Right lobe of liver (tissue), 6 donors: ENCODE measurements around the gene SUPT4H1. TPM values are rescaled to one million over a fixed set of nuclear protein-coding genes. Genes with fewer than 3 reads are reported as not detected.

Experiments used
- ATAC-seq, 4 donors: fragments of 200-7000 bp; cut with Tn5 transposase; one replicate each; pipeline ENCODE4 v1.9.1; 2020; ENCODE audit warnings: mild to moderate bottlenecking in 4 of 4, moderate library complexity in 4 of 4
- DNase-seq, 3 donors: peaks; one replicate each; pipeline ENCODE4 v3.0.0-alpha.2; 2020
- H3K27ac ChIP-seq, 3 donors: fragments of 200-600 bp; one replicate each; pipeline ENCODE4 v1.8.0; 2022
- H3K27me3 ChIP-seq, 2 donors: fragments of 200-600 bp; one replicate each; pipeline ENCODE4 v1.8.0; 2022
- H3K36me3 ChIP-seq, 4 donors: fragments of 200-600 bp; sonication (generic) in 1 of 4; one replicate each; pipeline versions ENCODE4 v1.5.1 to v1.8.0; 2017 to 2022; ENCODE audit warnings: control low read depth in 1 of 4
- H3K4me1 ChIP-seq, 4 donors: fragments of 200-600 bp; sonication (generic) in 1 of 4; one replicate each; pipeline versions ENCODE4 v1.5.1 to v1.8.0; 2017 to 2022; ENCODE audit warnings: control low read depth in 1 of 4
- H3K4me3 ChIP-seq, 3 donors: fragments of 200-600 bp; one replicate each; pipeline ENCODE4 v1.8.0; 2022
- H3K9me3 ChIP-seq, 4 donors: fragments of 200-600 bp; sonication (generic) in 1 of 4; one replicate each; pipeline versions ENCODE4 v1.5.1 to v1.8.0; 2017 to 2022; ENCODE audit warnings: control low read depth in 1 of 4
- POLR2A ChIP-seq: fragments of 450-650 bp; IDR thresholded peaks from one replicate; pipeline ENCODE4 v1.6.1; 2017; ENCODE audit warnings: antibody characterized with exemption, mild to moderate bottlenecking
- WGBS: methylation state at CpG from one replicate; pipeline ENCODE4 v1.1.6; 2018; ENCODE audit warnings: low coverage, low lambda C conversion rate; ENCODE audit not compliant: insufficient coverage; ENCODE audit errors: missing lambda C conversion rate; 5-methylcytosine and 5-hydroxymethylcytosine counted together
- intact Hi-C, 2 donors: fragments of 100-400 bp; cut with DNase I; formaldehyde crosslinking; loops; one replicate each; pipeline versions ENCODE4 v1.11.2 to v1.14.1; 2022
- total RNA-seq, 6 experiments: library from RNA; depleted of rRNA in 2 of 6; stranded (reverse); fragments of >200 nt in 2 of 6; fragmentation: NEBNext Ultra II Directional in 3 of 6; extraction: Animal tissue kit (Norgen Biotek cat#: 25700) in 3 of 6; gene quantifications; one replicate each; pipeline versions ENCODE4 v1.1.0 to v1.2.4, GENCODE V29; 2016 to 2023
- TF ChIP-seq, protein P1 (sequence below), 4 donors: fragments of 200-600 bp in 3 of 4; fragments of 450-650 bp in 1 of 4; IDR thresholded peaks; one replicate each; pipeline versions ENCODE4 v1.5.1 to v1.8.0; 2016 to 2022; ENCODE audit warnings: antibody characterized with exemption in 4 of 4, mild to moderate bottlenecking in 2 of 4
- donor health status: DM: no; HTN: yes; CAD: no.
- donor health status: DM: no; HTN: no; CAD: no.
- donor health status: DM: no; HTN: no; CAD: no.
- donor health status: DM: no; HTN: yes; CAD: no.
- donor health status: DM: no; HTN: yes; CAD: no.

Gene SUPT4H1
- total RNA-seq, 6 experiments from 2014 or later, result 24.8 to 50.9 (median 37.0) TPM

DNA sequence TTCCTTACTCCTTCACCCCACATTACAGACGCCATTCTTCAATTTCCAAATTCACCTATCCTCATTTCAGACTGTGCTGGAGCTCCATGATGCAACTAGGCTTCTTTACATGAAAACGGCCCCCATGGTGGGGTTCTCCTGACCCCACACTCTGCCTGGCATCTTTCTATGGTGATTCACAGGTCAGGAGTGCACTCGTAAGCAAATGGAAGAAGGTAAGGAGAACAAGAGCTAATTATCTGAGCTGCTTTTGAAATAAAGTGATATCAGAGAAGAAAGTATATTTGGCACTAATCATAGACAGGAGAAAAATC, 27.5 kb upstream of the SUPT4H1 start:
- no peak for TF ChIP-seq POLR2A
- TF ChIP-seq, protein P1, sequence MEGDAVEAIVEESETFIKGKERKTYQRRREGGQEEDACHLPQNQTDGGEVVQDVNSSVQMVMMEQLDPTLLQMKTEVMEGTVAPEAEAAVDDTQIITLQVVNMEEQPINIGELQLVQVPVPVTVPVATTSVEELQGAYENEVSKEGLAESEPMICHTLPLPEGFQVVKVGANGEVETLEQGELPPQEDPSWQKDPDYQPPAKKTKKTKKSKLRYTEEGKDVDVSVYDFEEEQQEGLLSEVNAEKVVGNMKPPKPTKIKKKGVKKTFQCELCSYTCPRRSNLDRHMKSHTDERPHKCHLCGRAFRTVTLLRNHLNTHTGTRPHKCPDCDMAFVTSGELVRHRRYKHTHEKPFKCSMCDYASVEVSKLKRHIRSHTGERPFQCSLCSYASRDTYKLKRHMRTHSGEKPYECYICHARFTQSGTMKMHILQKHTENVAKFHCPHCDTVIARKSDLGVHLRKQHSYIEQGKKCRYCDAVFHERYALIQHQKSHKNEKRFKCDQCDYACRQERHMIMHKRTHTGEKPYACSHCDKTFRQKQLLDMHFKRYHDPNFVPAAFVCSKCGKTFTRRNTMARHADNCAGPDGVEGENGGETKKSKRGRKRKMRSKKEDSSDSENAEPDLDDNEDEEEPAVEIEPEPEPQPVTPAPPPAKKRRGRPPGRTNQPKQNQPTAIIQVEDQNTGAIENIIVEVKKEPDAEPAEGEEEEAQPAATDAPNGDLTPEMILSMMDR (IDR thresholded peaks at IDR 0.05), result no peak
- Histone ChIP-seq H3K9me3 (no peaks in the 10 kb centered on the region), H3K27me3 (no peaks in the 10 kb centered on the region), H3K27ac (no peak overlapping the region), H3K4me1 (peaks cover 0 to 48% (median 23%) of the 10 kb centered on the region in 4 donors), H3K36me3 (no peaks in the 10 kb centered on the region), H3K4me3 (no peak overlapping the region)
- ATAC-seq (no peak), DNase-seq (no peak)
- intact Hi-C loops, result loop anchor here in 1 of 2 donors (10.0 kb wide), 1 partner anchor 55 kb away; the partner anchor contains the start of gene TSPOAP1
- WGBS, result 59% methylated on average over 3 of the region's 3 CpGs

DNA sequence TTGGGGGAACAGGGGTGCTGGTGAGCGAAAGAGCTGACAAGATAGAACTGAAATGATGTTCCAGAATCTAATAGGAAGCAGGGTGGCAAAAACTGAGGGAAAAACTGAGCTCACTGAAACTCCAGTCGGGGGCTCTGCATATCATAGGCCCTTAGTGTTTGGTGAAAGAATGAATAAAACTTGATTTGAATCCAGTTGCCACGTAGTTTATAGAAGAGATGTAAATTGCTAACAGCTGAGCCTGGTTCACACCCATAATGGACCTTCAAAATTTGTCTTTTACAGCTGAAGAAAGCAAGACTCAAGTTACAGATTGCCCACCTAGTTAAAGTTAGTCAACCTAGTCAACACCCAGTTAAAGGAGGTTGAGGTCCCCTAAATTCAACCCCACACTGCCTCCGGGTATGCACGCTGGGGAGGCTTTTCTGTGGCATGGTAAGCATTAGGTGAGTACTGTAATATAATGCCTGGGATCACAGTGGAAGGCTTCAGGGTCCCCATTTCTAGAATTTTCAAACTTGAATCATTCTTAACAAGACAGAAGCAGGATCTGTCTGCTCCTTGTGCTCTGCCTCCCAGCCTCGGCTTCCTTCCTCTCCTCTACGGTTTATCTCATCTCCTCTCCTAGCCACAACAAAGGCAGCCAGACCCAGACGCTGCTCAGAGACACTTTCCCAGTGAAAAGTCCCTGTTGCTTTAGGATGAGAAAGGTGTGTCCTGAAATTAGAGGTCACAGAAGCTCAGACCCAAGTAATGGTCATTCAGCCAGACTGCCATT, 26.9 kb upstream of the SUPT4H1 start:
- ATAC-seq, result no peak

DNA sequence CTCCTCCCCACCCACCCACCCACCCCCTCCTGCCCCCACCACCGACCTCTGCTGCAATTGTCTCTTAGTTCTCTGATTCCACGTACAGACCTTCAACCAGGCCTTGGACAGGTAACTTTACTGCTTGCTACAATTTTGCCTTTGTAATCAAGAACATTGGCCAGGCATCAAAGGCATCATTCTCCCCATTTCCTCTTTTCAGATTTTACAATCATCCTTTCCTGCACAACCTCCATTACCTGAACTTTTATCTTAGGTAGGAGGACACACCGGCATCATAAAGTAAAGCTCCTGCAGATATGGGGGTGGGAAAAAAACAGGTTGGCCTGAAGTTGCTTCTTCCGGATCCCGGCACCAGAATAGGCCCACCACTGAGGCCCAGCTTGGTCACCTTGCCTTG, 25.7 kb upstream of the SUPT4H1 start:
- TF ChIP-seq POLR2A, result no peak
- TF ChIP-seq, protein P1 (IDR thresholded peaks at IDR 0.05), result no peak
- no peak overlapping the region for H3K4me3 ChIP-seq
- ATAC-seq (no peak), DNase-seq (no peak)
- H3K27me3 ChIP-seq, result no peaks in the 10 kb centered on the region
- H3K9me3 ChIP-seq, result no peaks in the 10 kb centered on the region
- peaks cover 0 to 30% (median 17%) of the 10 kb centered on the region in 4 donors for H3K4me1 ChIP-seq
- WGBS, result 78% methylated on average over 5 of the region's 5 CpGs
- H3K27ac ChIP-seq, result no peak overlapping the region
- H3K36me3 ChIP-seq, result no peaks in the 10 kb centered on the region
- intact Hi-C loops, result loop anchor here in 1 of 2 donors (10.0 kb wide), 1 partner anchor 53 kb away; the partner anchor contains the start of gene TSPOAP1

More for the DNA sequence above, 26.9 kb upstream of the SUPT4H1 start:
- Histone ChIP-seq H3K36me3 (no peaks in the 10 kb centered on the region), H3K27me3 (no peaks in the 10 kb centered on the region), H3K27ac (no peak overlapping the region), H3K4me1 (peaks cover 0 to 43% (median 22%) of the 10 kb centered on the region in 4 donors), H3K4me3 (no peak overlapping the region), H3K9me3 (no peaks in the 10 kb centered on the region)
- no peak for DNase-seq
- WGBS, result 62% methylated on average over 8 of the region's 8 CpGs
- TF ChIP-seq, protein P1 (IDR thresholded peaks at IDR 0.05), result no peak
- no peak for TF ChIP-seq POLR2A
- intact Hi-C loops, result loop anchor here in 1 of 2 donors (10.0 kb wide), 1 partner anchor 54 kb away; the partner anchor contains the start of gene TSPOAP1

DNA sequence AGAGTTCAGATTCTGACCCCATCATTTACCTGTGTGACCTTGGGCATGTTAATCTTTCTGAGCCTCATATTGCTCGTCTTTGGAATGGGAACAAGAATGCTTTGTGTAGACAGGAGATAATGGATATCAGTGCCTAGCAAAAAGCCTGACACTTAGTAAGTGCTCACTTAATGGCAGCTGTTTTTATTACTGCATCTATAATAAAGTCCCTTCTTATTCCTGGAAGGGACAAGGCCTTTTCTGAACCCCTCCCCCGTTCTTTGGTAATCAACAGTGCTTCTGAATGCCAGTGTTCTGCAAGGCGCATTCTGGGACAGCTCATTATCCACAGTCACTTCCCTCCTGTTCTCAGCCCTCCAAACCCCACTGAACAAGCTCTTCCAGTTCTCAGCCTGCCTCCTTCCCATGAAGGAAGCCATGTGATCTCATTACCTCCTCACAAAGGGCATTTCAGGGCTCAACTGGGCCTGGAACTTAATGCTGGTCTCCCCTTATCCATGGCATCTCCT, 25.1 kb upstream of the SUPT4H1 start:
- DNase-seq, result no peak
- TF ChIP-seq, protein P1 (IDR thresholded peaks at IDR 0.05), result no peak
- TF ChIP-seq POLR2A, result no peak

More for the DNA sequence above, 25.1 kb upstream of the SUPT4H1 start:
- peaks cover 0 to 25% (median 14%) of the 10 kb centered on the region in 4 donors for H3K4me1 ChIP-seq
- H3K9me3 ChIP-seq, result no peaks in the 10 kb centered on the region
- ATAC-seq, result no peak
- intact Hi-C loops, result loop anchor here in 1 of 2 donors (10.0 kb wide), 1 partner anchor 52 kb away; the partner anchor contains the start of gene TSPOAP1
- H3K27me3 ChIP-seq, result no peaks in the 10 kb centered on the region
- 65% methylated on average over 3 of the region's 3 CpGs for WGBS
- no peak overlapping the region for H3K27ac ChIP-seq
- no peak overlapping the region for H3K4me3 ChIP-seq
- no peaks in the 10 kb centered on the region for H3K36me3 ChIP-seq
